Muscle of leg (tissue), 11 donors: ENCODE results near the gene ATXN1. TPM values are rescaled to one million over a fixed set of nuclear protein-coding genes. Genes with fewer than 3 reads are reported as not detected.

ENCODE experiments used
- DNase-seq: peaks from one replicate; pipeline ENCODE4 v3.0.0; 2013
- H3K27ac ChIP-seq: one replicate; pipeline ENCODE4 v1.5.1; 2013; ENCODE audit warnings: mild to moderate bottlenecking, low read length, control low read depth
- H3K27me3 ChIP-seq: one replicate; pipeline ENCODE4 v1.6.1; 2013; ENCODE audit warnings: low read length; ENCODE audit not compliant: control insufficient read depth, insufficient read depth
- H3K36me3 ChIP-seq: one replicate; pipeline ENCODE4 v1.6.1; 2013; ENCODE audit warnings: low read length; ENCODE audit not compliant: control insufficient read depth, insufficient read depth
- H3K4me1 ChIP-seq: one replicate; pipeline ENCODE4 v1.6.1; 2013; ENCODE audit warnings: low read length; ENCODE audit not compliant: control insufficient read depth, insufficient read depth
- H3K4me3 ChIP-seq: one replicate; pipeline ENCODE4 v1.5.1; 2013; ENCODE audit warnings: low read length, control low read depth
- H3K9me3 ChIP-seq: replicated peaks from 2 replicates; pipeline ENCODE4 v1.6.1; 2013; ENCODE audit warnings: low read depth, low read length; ENCODE audit not compliant: control insufficient read depth
- WGBS: methylation state at CpG from one replicate; pipeline ENCODE4 v1.1.5; 2013; ENCODE audit warnings: missing lambda C conversion rate; ENCODE audit not compliant: insufficient coverage; 5-methylcytosine and 5-hydroxymethylcytosine counted together
- polyA plus RNA-seq, 8 donors: library from polyadenylated mRNA; unstranded; fragments of 120-200 nt; gene quantifications; one replicate each; pipeline versions ENCODE4 v1.2.1 to v1.2.3, GENCODE V29; 2013; ENCODE audit warnings: inconsistent platforms in 1 of 8, low replicate concordance in 1 of 8; ENCODE audit not compliant: insufficient read length in 8 of 8, insufficient read depth in 1 of 8
- total RNA-seq: library from RNA; stranded (reverse); fragments of 120-200 nt; gene quantifications from one replicate; pipeline ENCODE4 v1.2.4, GENCODE V29; 2013

The ATXN1 gene
- total and polyA plus RNA-seq, 9 donors = 10.2 to 19.9 (median 12.9) TPM

GRCh38 chr6:16743664-16744210, 17.5 kb downstream of the ATXN1 start:
- H3K4me1 ChIP-seq = peaks cover 9% of the 10 kb centered on the region
- DNase-seq = no peak
- no peak overlapping the region for H3K4me3 ChIP-seq
- no peaks in the 10 kb centered on the region for H3K27me3 ChIP-seq
- 96% methylated on average over 5 of the region's 5 CpGs for WGBS
- H3K27ac ChIP-seq = no peak overlapping the region
- peaks cover 12% of the 10 kb centered on the region for H3K36me3 ChIP-seq
- H3K9me3 ChIP-seq = no peaks in the 10 kb centered on the region

- Histone ChIP-seq H3K36me3 (peaks cover 12% of the 10 kb centered on the region), H3K4me3 (no peak overlapping the region), H3K27ac (no peak overlapping the region), H3K27me3 (no peaks in the 10 kb centered on the region), H3K4me1 (peaks cover 6% of the 10 kb centered on the region), H3K9me3 (no peaks in the 10 kb centered on the region)
- DNase-seq = no peak
- 80% methylated on average over 1 of the region's 1 CpG for WGBS
Observed at GRCh38 chr6:16742116-16742515, 19.1 kb downstream of the ATXN1 start.

GRCh38 chr6:16741112-16742016, 19.9 kb downstream of the ATXN1 start:
- Histone ChIP-seq H3K4me3 (no peak overlapping the region), H3K4me1 (peaks cover 6% of the 10 kb centered on the region), H3K27ac (no peak overlapping the region), H3K27me3 (no peaks in the 10 kb centered on the region), H3K9me3 (no peaks in the 10 kb centered on the region), H3K36me3 (peaks cover 12% of the 10 kb centered on the region)
- no peak for DNase-seq
- WGBS = no CpG with 5 or more reads among the region's 8 CpGs

DNA sequence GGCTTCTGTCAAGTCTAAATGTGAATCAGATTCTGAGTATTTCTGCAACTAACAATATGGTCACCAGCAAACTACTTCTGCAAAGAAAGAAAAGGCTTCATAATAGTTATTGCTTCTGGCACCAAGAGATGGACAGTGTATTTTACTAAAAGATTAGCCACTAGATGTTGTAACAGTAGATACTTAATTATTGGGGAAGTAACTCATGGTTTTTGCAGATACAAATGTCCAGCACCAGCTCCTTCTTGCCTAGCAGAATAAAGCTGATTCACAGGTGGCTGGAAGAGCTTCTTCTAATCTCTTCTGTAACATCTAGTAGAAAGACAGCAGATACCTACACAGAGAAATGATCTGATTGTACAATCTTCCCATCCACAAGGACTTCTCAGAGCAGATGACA, 21.2 kb downstream of the ATXN1 start:
- no peak overlapping the region for H3K27ac ChIP-seq
- no peak overlapping the region for H3K4me3 ChIP-seq
- peaks cover 6% of the 10 kb centered on the region for H3K4me1 ChIP-seq

GRCh38 chr6:16739329-16739801, 21.9 kb downstream of the ATXN1 start:
- no peak overlapping the region for H3K4me3 ChIP-seq
- no peaks in the 10 kb centered on the region for H3K9me3 ChIP-seq
- peak; percentile 64 for DNase-seq
- no peak overlapping the region for H3K27ac ChIP-seq
- H3K4me1 ChIP-seq = peaks cover 6% of the 10 kb centered on the region
- 83% methylated on average over 6 of the region's 7 CpGs for WGBS
- no peaks in the 10 kb centered on the region for H3K27me3 ChIP-seq
- H3K36me3 ChIP-seq = peaks cover 11% of the 10 kb centered on the region

More for the DNA sequence above, 21.2 kb downstream of the ATXN1 start:
- H3K27me3 ChIP-seq = no peaks in the 10 kb centered on the region
- peaks cover 12% of the 10 kb centered on the region for H3K36me3 ChIP-seq
- peak; percentile 55 for DNase-seq
- no peaks in the 10 kb centered on the region for H3K9me3 ChIP-seq

- peak; percentile 48 for DNase-seq
- H3K27ac ChIP-seq = peak overlapping the region; percentile 53
- no CpG with 5 or more reads among the region's 5 CpGs for WGBS
- no peaks in the 10 kb centered on the region for H3K9me3 ChIP-seq
- peaks cover 6% of the 10 kb centered on the region for H3K4me1 ChIP-seq
- no peak overlapping the region for H3K4me3 ChIP-seq
- H3K36me3 ChIP-seq = peaks cover 18% of the 10 kb centered on the region
- H3K27me3 ChIP-seq = no peaks in the 10 kb centered on the region
Observed at GRCh38 chr6:16737925-16738324, 23.3 kb downstream of the ATXN1 start.

GRCh38 chr6:16736856-16737775, 24.1 kb downstream of the ATXN1 start:
- Histone ChIP-seq H3K36me3 (peaks cover 18% of the 10 kb centered on the region), H3K27ac (peak overlapping the region; percentile 53), H3K9me3 (no peaks in the 10 kb centered on the region), H3K27me3 (no peaks in the 10 kb centered on the region), H3K4me1 (peaks cover 6% of the 10 kb centered on the region), H3K4me3 (no peak overlapping the region)
- WGBS = no CpG with 5 or more reads among the region's 5 CpGs
- DNase-seq = peak; percentile 77

- Histone ChIP-seq H3K27me3 (no peaks in the 10 kb centered on the region), H3K4me1 (peaks cover 4% of the 10 kb centered on the region), H3K36me3 (peaks cover 18% of the 10 kb centered on the region), H3K27ac (no peak overlapping the region), H3K4me3 (no peak overlapping the region), H3K9me3 (no peaks in the 10 kb centered on the region)
- no peak for DNase-seq
- WGBS = no CpG with 5 or more reads among the region's 2 CpGs
Observed at GRCh38 chr6:16735014-16735413, 26.2 kb downstream of the ATXN1 start.

DNA sequence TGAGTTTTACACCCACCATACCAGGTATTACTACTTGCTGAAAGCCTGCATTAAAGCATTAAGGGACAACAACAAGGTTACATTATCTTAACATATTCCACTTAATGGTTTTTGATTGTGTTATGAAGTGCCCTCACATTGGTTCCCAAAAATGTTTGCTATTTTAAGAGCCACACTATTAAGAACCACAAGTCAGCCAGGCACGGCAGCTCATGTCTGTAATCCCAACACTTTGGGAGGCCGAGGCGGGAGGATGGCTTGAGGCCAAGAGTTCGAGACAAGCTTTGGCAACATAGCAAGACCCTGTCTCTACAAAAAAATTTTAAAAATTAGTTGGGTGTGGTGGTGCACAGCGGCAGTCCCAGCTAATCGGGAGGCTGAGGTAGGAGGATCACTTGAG, 28.2 kb downstream of the ATXN1 start:
- H3K27me3 ChIP-seq = no peaks in the 10 kb centered on the region
- DNase-seq = no peak
- H3K36me3 ChIP-seq = peaks cover 18% of the 10 kb centered on the region
- H3K4me1 ChIP-seq = peaks cover 2% of the 10 kb centered on the region
- H3K4me3 ChIP-seq = no peak overlapping the region
- H3K9me3 ChIP-seq = no peaks in the 10 kb centered on the region
- WGBS = 82% methylated on average over 2 of the region's 6 CpGs
- H3K27ac ChIP-seq = no peak overlapping the region
